Stimulated activated CD8-positive, alpha-beta memory T cell treated with anti-CD3 and anti-CD28 coated beads, Interleukin-4, amount 100 ng/mL, for 4 hours (primary cell): ENCODE measurements around the gene HTT.

Source experiments
- DNase-seq, 2 donors: peaks; one replicate each; pipeline ENCODE4 v3.0.0-alpha.2; 2020; ENCODE audit warnings: low read depth in 2 of 2, low spot score in 1 of 2

Gene HTT

DNA sequence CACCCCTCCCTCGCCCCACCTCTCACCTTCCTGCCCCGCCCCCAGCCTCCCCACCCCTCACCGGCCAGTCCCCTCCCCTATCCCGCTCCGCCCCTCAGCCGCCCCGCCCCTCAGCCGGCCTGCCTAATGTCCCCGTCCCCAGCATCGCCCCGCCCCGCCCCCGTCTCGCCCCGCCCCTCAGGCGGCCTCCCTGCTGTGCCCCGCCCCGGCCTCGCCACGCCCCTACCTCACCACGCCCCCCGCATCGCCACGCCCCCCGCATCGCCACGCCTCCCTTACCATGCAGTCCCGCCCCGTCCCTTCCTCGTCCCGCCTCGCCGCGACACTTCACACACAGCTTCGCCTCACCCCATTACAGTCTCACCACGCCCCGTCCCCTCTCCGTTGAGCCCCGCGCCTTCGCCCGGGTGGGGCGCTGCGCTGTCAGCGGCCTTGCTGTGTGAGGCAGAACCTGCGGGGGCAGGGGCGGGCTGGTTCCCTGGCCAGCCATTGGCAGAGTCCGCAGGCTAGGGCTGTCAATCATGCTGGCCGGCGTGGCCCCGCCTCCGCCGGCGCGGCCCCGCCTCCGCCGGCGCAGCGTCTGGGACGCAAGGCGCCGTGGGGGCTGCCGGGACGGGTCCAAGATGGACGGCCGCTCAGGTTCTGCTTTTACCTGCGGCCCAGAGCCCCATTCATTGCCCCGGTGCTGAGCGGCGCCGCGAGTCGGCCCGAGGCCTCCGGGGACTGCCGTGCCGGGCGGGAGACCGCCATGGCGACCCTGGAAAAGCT is at the start of gene HTT, which contains the start of gene HTT-AS:
HTT (plus strand) TSS at position 604 of the 768 bp plus-strand sequence; CDS start at position 749, 145 bp downstream.
HTT-AS (minus strand) TSS at position 461 of the 768 bp plus-strand sequence.
- peak; percentile 91 to 94 for DNase-seq

DNA sequence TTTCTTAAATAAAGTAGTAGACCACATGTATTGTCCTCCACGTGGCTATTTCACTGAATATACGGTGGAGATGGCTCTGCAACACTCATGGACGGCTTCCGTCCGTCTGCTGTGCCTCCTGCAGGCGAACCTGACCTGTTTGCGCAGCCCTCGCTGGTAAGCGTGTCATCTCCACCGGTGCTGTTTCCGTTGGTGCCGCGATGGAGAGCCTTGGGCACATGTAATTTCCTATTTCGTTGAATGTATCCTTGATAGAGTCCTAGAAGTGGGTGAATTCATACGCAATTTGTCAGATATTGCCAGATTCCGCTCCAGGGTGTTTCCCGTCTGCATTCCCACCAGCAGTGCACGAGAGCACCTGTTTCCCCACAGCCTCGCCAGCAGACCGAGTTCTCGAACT is 48.6 kb upstream of the HTT start:
- DNase-seq: no peak

GRCh38 chr4:3026540-3026939 is 47.9 kb upstream of the HTT start:
- no peak for DNase-seq

DNA sequence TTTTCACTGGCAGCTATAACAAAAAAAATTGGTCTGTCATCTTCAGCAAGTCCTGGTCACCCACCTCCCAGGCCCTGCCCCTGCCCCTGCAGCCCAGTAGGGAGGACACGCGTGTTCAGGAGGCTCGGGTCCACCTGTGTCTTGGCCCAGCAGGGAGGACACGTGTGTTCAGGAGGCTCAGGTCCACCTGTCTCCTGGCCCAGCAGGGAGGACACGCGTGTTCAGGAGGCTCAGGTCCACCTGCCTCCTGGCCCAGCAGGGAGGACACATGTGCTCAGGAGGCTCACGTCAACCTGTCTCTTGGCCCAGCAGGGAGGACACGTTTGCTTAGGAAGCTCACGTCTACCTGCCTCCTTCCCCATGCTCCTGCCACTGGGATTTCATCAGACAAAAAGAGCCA is 45.0 kb upstream of the HTT start:
- DNase-seq: no peak

- no peak for DNase-seq
Observed at GRCh38 chr4:3030566-3031356, 43.7 kb upstream of the HTT start.

DNA sequence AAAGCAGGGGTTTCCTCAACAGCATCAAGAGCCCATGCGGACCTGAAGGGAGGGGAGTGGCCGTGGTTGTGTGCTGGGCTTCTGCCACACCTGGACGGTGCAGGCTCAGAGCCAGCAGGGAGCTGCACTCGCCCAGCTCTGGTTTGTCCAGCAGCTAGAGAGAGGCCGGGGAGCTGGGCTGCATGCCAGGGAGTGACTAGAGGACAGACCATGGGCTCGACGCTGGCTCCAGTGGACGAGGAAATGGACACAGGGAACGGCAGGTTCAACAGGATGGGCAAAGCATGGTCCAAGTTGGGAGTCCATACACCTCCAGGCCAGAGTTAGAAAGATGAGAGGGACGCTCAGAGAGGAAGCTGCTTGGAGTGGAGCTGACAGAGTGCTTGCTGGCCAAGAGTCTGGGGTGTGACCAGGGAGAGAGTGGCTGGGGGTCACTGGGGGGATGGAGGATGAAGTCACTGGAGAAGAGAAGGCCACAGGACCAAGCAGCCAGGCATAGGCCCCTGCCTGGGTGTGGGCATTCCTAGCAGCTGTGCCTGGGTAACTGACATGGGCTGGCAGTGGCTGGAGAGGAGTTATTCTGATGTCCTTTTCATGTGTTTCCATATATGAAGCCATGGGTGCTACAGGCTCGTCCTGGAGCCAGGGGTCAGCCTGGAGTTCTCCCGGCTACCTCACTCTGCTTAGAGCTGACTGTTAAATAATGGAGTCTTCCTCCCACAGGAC is 43.0 kb upstream of the HTT start:
- no peak for DNase-seq

GRCh38 chr4:3034231-3034630 is 40.2 kb upstream of the HTT start:
- DNase-seq: no peak

DNA sequence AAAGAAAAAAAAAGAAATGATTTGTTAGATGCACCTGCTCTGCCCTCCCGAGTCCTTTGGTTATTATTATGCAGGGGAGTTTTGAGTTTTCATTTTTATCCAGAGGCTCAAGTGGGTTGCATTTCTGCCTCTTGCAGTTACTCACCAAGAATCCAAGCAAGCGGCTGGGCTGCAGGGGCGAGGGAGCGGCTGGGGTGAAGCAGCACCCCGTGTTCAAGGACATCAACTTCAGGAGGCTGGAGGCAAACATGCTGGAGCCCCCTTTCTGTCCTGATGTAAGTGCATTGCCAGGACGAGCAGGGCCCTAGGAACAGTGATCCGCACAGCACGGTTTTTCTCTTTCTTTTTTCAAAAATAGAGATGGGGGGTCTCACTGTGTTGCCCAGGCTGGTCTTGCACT is 39.2 kb upstream of the HTT start:
- no peak for DNase-seq

- DNase-seq: no peak
Observed at GRCh38 chr4:3035674-3036073, 38.8 kb upstream of the HTT start.

GRCh38 chr4:3036131-3036952 is 38.1 kb upstream of the HTT start:
- no peak for DNase-seq

DNA sequence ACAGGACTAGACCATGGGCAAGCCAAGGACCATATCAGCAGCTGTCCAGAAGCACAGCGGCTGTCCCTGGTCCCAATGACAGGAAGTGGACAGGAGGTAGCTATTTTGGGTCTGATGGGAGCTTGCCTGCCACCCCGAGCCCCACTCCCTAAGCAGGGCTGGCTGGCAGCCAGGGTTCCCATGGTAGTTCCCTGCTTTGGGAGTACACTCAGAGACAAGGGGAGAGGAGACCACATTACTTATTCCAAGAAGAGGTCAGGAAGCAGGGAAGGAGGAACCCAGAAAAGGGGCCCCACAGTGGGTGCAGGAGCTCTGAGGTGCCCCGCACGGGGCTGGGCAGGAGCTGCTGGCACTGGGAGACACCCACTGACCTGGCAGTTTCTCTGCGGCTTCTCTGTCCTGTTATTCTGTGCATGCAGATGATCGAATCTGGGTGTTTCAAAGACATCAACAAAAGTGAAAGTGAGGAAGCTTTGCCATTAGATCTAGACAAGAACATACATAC is 36.5 kb upstream of the HTT start:
- no peak for DNase-seq

- DNase-seq: no peak
Observed at GRCh38 chr4:3039706-3040366, 34.6 kb upstream of the HTT start.

- DNase-seq: no peak
Observed at GRCh38 chr4:3040452-3041191, 33.9 kb upstream of the HTT start.

GRCh38 chr4:3041192-3042142 is 33.0 kb upstream of the HTT start:
- DNase-seq: peak in 1 of 2 donors; percentile 8

DNA sequence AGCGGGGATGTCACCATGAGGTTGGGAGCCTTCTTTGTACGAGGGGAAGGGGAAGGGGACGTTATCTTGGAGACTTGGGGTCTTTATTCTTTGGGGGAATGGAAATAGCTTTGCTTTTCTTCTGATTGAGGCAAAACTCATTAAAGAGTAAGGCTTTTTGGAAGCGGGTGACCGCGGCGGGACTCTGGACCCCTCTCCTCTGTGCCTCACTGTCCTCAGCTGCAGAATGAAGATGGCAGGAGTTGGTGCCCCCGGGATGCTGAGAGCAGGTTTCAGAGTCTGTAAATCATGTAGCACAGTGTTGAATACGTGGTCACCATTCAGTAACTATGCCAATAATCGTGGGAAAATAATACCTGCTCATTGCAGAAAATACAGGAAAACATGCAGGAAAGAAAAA is 32.3 kb upstream of the HTT start:
- no peak for DNase-seq

DNA sequence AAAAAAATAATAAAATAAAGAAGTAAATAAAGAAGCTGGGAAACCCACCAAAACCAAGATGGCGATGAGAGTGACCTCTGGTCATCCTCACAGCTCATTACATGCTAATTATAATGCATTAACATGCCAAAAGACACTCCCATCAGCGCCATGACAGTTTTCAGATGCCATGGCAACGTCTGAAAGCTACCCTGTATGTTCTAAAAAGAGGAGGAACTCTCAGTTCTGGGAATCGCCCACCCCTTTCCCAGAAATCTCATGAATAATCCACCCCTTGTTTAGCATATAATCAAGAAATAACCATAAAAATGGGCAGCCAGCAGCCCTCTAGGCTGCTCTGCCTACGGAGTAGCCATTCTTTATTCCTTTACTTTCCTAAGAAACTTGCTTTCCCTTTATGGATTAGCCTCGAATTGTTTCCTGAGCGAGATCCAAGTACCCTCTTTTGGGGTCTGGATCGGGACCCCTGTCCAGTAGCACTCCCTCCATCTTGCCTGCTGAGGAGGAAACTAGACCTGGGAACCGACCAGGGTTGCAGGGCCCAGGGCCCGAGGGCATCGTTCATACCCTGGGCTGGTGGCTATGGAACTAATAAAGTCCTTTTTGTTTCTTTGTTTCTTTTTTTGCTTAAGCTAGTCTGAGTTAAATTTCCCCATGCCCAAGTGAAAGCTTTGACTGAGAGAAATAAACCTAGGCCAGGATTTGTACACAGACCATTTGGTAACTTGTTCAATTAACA is 31.0 kb upstream of the HTT start:
- DNase-seq: no peak
